Pancreas (tissue), 10 donors: ENCODE data around the gene N4BP2L2. TPM values are rescaled to one million over a fixed set of nuclear protein-coding genes. Genes with fewer than 3 reads are reported as not detected.
A peak's percentile ranks its signal among the peaks of the same experiment; 100 is the strongest.

Experiments
- ATAC-seq, 4 donors: fragments of 200-7000 bp; cut with Tn5 transposase; one replicate each; pipeline versions ENCODE4 v1.8.0 to v1.9.1; 2020; ENCODE audit warnings: mild to moderate bottlenecking in 4 of 4, moderate library complexity in 4 of 4
- DNase-seq, 6 donors: peaks; one replicate each; pipeline ENCODE4 v3.0.0-alpha.2; 2020
- FAIRE-seq: peaks from 2 replicates; lab custom pipeline; 2012; peaks lifted over from hg19 to GRCh38; lab: Jason Lieb, UNC
- H3K27ac ChIP-seq, 4 donors: fragments of 200-600 bp; sonication (generic); 1 replicate in 3 of 4; 2 replicates in 1 of 4; pipeline versions ENCODE4 v1.5.0 to v1.8.0; 2020
- H3K27me3 ChIP-seq, 4 donors: fragments of 200-600 bp; one replicate each; pipeline ENCODE4 v1.8.0; 2021
- H3K36me3 ChIP-seq, 3 donors: fragments of 200-600 bp; sonication (generic) in 1 of 3; one replicate each; pipeline versions ENCODE4 v1.5.0 to v1.8.0; 2020 to 2021
- H3K4me1 ChIP-seq, 3 donors: fragments of 200-600 bp; one replicate each; pipeline ENCODE4 v1.8.0; 2021
- H3K4me3 ChIP-seq, 4 donors: fragments of 200-600 bp; sonication (generic) in 2 of 4; one replicate each; pipeline versions ENCODE4 v1.5.0 to v1.8.0; 2020 to 2021
- H3K9me3 ChIP-seq, 4 donors: fragments of 200-600 bp; one replicate each; pipeline ENCODE4 v1.8.0; 2021
- CTCF ChIP-seq, 4 donors: fragments of 200-600 bp; sonication (generic) in 3 of 4; IDR thresholded peaks; one replicate each; pipeline versions ENCODE4 v1.5.0 to v1.8.0; 2021; ENCODE audit warnings: antibody characterized with exemption in 4 of 4
- WGBS, 2 donors: extraction: QIAGEN DNeasy Blood & Tissue Kit; methylation state at CpG; one replicate each; pipeline ENCODE4 v1.1.7; 2013; 5-methylcytosine and 5-hydroxymethylcytosine counted together
- intact Hi-C, 3 donors: fragments of 100-400 bp; cut with DNase I; formaldehyde crosslinking; loops; one replicate each; pipeline versions ENCODE4 v1.11.1 to v1.14.2; 2022
- polyA plus RNA-seq, 2 donors: library from polyadenylated mRNA; stranded (reverse); fragments of 200-250 nt; gene quantifications; one replicate each; pipeline ENCODE4 v1.2.3, GENCODE V29; 2013
- total RNA-seq, 6 donors: library from RNA; stranded (reverse); fragmentation: NEBNext Ultra II Directional in 4 of 6; extraction: Animal tissue kit (Norgen Biotek cat#: 25700) in 4 of 6; gene quantifications; one replicate each; pipeline versions ENCODE4 v1.2.1 to v1.2.4, GENCODE V29; 2021 to 2023
- donor health status: healthy with polysubstance abuse.
- donor health status: DM: no; HTN: no; CAD: no; lungs with moderate emphysema.
- donor health status: DM: no; HTN: no; CAD: no.
- donor health status: control.
- donor health status: control.
- donor health status: Bipolar disorder and iron deficiency.
- donor health status: DM: yes; HTN: yes; CAD: no.
- donor health status: DM: no; HTN: no; CAD: no.
- donor health status: DM: no; HTN: no; CAD: no.
- donor health status: DM: yes; HTN: yes; CAD: no.

The N4BP2L2 gene
- total and polyA plus RNA-seq, 8 donors = 31.5 to 79.9 (median 50.3) TPM

GRCh38 chr13:32408296-32409000, 130.1 kb downstream of the N4BP2L2 start:
- no peaks in the 10 kb centered on the region for H3K27me3 ChIP-seq
- H3K4me3 ChIP-seq = no peak overlapping the region
- TF ChIP-seq CTCF (IDR thresholded peaks at IDR 0.05) = no peak
- no peak overlapping the region for H3K27ac ChIP-seq
- WGBS, 2 donors = 94 to 97% methylated on average over 9 of the region's 9 CpGs
- FAIRE-seq (no peak), ATAC-seq (peak in 1 of 4 donors; percentile 35), DNase-seq (no peak)
- H3K4me1 ChIP-seq = no peaks in the 10 kb centered on the region
- no peaks in the 10 kb centered on the region for H3K9me3 ChIP-seq
- intact Hi-C loops = no loop called here
- peaks cover 0 to 4% (median 0%) of the 10 kb centered on the region in 3 donors for H3K36me3 ChIP-seq

- DNase-seq = no peak
- no peak for TF ChIP-seq CTCF (IDR thresholded peaks at IDR 0.05)
- Histone ChIP-seq H3K27me3 (no peaks in the 10 kb centered on the region), H3K4me3 (no peak overlapping the region), H3K4me1 (no peaks in the 10 kb centered on the region), H3K27ac (no peak overlapping the region), H3K9me3 (no peaks in the 10 kb centered on the region), H3K36me3 (peaks cover 0 to 4% (median 0%) of the 10 kb centered on the region in 3 donors)
- no peak for FAIRE-seq
- intact Hi-C loops = no loop called here
- ATAC-seq = no peak
- WGBS, 2 donors = 94 to 100% methylated on average over 6 of the region's 6 CpGs
These were observed 130.7 kb downstream of the N4BP2L2 start for GRCh38 chr13:32407854-32408253.

- Histone ChIP-seq H3K27me3 (no peaks in the 10 kb centered on the region), H3K27ac (no peak overlapping the region), H3K36me3 (peaks cover 0 to 4% (median 0%) of the 10 kb centered on the region in 3 donors), H3K4me3 (no peak overlapping the region), H3K4me1 (no peaks in the 10 kb centered on the region), H3K9me3 (no peaks in the 10 kb centered on the region)
- no peak for DNase-seq
- no peak for FAIRE-seq
- intact Hi-C loops = no loop called here
- no peak for ATAC-seq
- WGBS, 2 donors = 96 to 98% methylated on average over 4 of the region's 4 CpGs
- no peak for TF ChIP-seq CTCF (IDR thresholded peaks at IDR 0.05)
These were observed 135.5 kb downstream of the N4BP2L2 start for GRCh38 chr13:32403108-32403507.

- intact Hi-C loops = no loop called here
- FAIRE-seq = no peak
- no peaks in the 10 kb centered on the region for H3K4me1 ChIP-seq
- TF ChIP-seq CTCF (IDR thresholded peaks at IDR 0.05) = no peak
- DNase-seq = no peak
- WGBS, 2 donors = 72 to 73% methylated on average over 4 of the region's 4 CpGs
- no peak for ATAC-seq
- H3K4me3 ChIP-seq = no peak overlapping the region
- no peaks in the 10 kb centered on the region for H3K36me3 ChIP-seq
- H3K9me3 ChIP-seq = no peaks in the 10 kb centered on the region
- H3K27me3 ChIP-seq = no peaks in the 10 kb centered on the region
- no peak overlapping the region for H3K27ac ChIP-seq
These were observed 147.4 kb downstream of the N4BP2L2 start for GRCh38 chr13:32391101-32391619.

- Histone ChIP-seq H3K27ac (no peak overlapping the region), H3K4me3 (no peak overlapping the region), H3K27me3 (no peaks in the 10 kb centered on the region), H3K4me1 (no peaks in the 10 kb centered on the region), H3K9me3 (no peaks in the 10 kb centered on the region), H3K36me3 (no peaks in the 10 kb centered on the region)
- ATAC-seq (no peak), FAIRE-seq (no peak), DNase-seq (no peak)
- intact Hi-C loops = no loop called here
- no peak for TF ChIP-seq CTCF (IDR thresholded peaks at IDR 0.05)
- 82 to 92% methylated on average over 1 of the region's 1 CpG for WGBS, 2 donors
These were observed 148.1 kb downstream of the N4BP2L2 start for GRCh38 chr13:32390484-32390883.
